GM21381 (cell line): Measurements from ENCODE around the gene FCN3.

Experiments used
- ATAC-seq: cut with Tn5 transposase; IDR thresholded peaks from one replicate; pipeline ENCODE4 v1.9.1; 2021; ENCODE audit warnings: mild to moderate bottlenecking, moderate library complexity; ENCODE audit not compliant: unreplicated experiment

The FCN3 gene

GRCh38 chr1:27360159-27361043, 14.2 kb downstream of the FCN3 start:
- ATAC-seq, result no peak

GRCh38 chr1:27359822-27360158, 14.8 kb downstream of the FCN3 start:
- no peak for ATAC-seq

- ATAC-seq, result no peak
These were observed 15.7 kb downstream of the FCN3 start for GRCh38 chr1:27358928-27359313.

- ATAC-seq, result no peak
These were observed 16.3 kb downstream of the FCN3 start for GRCh38 chr1:27358038-27358927.

- no peak for ATAC-seq
These were observed 17.2 kb downstream of the FCN3 start for GRCh38 chr1:27357281-27358037.

- no peak for ATAC-seq
These were observed 17.9 kb downstream of the FCN3 start for GRCh38 chr1:27356619-27357280.

GRCh38 chr1:27356277-27356618, 18.4 kb downstream of the FCN3 start:
- no peak for ATAC-seq

- no peak for ATAC-seq
These were observed 18.9 kb downstream of the FCN3 start for GRCh38 chr1:27355683-27356082.

- no peak for ATAC-seq
These were observed 21.0 kb downstream of the FCN3 start for GRCh38 chr1:27353629-27354028.

- ATAC-seq, result no peak
These were observed 21.5 kb downstream of the FCN3 start for GRCh38 chr1:27353166-27353565.

- no peak for ATAC-seq
These were observed 23.0 kb downstream of the FCN3 start for GRCh38 chr1:27351541-27352107.

GRCh38 chr1:27350663-27351540, 23.7 kb downstream of the FCN3 start:
- ATAC-seq, result no peak

- ATAC-seq, result no peak
These were observed 24.6 kb downstream of the FCN3 start for GRCh38 chr1:27349784-27350662.

- ATAC-seq, result no peak
These were observed 25.5 kb downstream of the FCN3 start for GRCh38 chr1:27348861-27349783.

GRCh38 chr1:27346991-27347624, 27.5 kb downstream of the FCN3 start:
- no peak for ATAC-seq

GRCh38 chr1:27346357-27346756, 28.3 kb downstream of the FCN3 start:
- no peak for ATAC-seq

GRCh38 chr1:27345272-27345671, 29.4 kb downstream of the FCN3 start:
- ATAC-seq, result no peak
